Testis (tissue), 2 donors: ENCODE data around the gene PLD1.

ENCODE experiments used
- POLR2A ChIP-seq: fragments of 450-650 bp; IDR thresholded peaks from one replicate; pipeline ENCODE4 v1.6.1; 2017; ENCODE audit warnings: antibody characterized with exemption, mild to moderate bottlenecking, moderate library complexity
- TF ChIP-seq, protein P1 (sequence below), 3 experiments: fragments of 450-650 bp in 2 of 3; fragments of 200-600 bp in 1 of 3; sonication (generic) in 1 of 3; IDR thresholded peaks; one replicate each; pipeline ENCODE4 v1.5.1; 2016 to 2019; ENCODE audit warnings: antibody characterized with exemption in 3 of 3, mild to moderate bottlenecking in 2 of 3, moderate library complexity in 1 of 3

DNA sequence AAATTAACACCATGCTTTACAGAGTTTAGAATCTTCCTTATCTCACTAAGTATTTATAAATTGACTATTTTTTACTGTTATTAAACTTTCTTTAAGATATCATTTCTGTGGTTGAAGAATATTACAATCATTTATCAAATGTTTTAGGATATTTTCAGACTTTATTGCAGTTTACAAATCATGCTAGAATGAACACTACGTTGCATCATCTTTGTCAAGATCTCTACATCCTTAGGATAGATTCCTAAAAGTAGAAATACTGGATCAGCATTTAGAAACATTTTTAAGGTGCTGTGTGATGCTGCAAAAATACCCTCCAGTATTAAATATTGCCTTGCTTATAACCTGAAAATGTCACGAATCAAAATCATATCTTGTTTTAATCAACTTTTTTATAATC lies 2.5 kb upstream of the PLD1 start:
- TF ChIP-seq, protein P1, sequence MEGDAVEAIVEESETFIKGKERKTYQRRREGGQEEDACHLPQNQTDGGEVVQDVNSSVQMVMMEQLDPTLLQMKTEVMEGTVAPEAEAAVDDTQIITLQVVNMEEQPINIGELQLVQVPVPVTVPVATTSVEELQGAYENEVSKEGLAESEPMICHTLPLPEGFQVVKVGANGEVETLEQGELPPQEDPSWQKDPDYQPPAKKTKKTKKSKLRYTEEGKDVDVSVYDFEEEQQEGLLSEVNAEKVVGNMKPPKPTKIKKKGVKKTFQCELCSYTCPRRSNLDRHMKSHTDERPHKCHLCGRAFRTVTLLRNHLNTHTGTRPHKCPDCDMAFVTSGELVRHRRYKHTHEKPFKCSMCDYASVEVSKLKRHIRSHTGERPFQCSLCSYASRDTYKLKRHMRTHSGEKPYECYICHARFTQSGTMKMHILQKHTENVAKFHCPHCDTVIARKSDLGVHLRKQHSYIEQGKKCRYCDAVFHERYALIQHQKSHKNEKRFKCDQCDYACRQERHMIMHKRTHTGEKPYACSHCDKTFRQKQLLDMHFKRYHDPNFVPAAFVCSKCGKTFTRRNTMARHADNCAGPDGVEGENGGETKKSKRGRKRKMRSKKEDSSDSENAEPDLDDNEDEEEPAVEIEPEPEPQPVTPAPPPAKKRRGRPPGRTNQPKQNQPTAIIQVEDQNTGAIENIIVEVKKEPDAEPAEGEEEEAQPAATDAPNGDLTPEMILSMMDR (IDR thresholded peaks at IDR 0.05), result no peak
- no peak for TF ChIP-seq POLR2A
